ENCODE measurements around the gene LRRC41.

- TF ChIP-seq, protein P1, sequence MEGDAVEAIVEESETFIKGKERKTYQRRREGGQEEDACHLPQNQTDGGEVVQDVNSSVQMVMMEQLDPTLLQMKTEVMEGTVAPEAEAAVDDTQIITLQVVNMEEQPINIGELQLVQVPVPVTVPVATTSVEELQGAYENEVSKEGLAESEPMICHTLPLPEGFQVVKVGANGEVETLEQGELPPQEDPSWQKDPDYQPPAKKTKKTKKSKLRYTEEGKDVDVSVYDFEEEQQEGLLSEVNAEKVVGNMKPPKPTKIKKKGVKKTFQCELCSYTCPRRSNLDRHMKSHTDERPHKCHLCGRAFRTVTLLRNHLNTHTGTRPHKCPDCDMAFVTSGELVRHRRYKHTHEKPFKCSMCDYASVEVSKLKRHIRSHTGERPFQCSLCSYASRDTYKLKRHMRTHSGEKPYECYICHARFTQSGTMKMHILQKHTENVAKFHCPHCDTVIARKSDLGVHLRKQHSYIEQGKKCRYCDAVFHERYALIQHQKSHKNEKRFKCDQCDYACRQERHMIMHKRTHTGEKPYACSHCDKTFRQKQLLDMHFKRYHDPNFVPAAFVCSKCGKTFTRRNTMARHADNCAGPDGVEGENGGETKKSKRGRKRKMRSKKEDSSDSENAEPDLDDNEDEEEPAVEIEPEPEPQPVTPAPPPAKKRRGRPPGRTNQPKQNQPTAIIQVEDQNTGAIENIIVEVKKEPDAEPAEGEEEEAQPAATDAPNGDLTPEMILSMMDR (IDR thresholded peaks at IDR 0.05; ENCODE audit: borderline replicate concordance, extremely low read depth, low read length, poor library complexity, severe bottlenecking) = no peak
- no peak for TF ChIP-seq EZH2 (IDR thresholded peaks at IDR 0.05; ENCODE audit: borderline replicate concordance, low read depth, low read length, severe bottlenecking)
Measured at GRCh38 chr1:46280092-46280491, 23.3 kb downstream of the LRRC41 start.
